Glomerular endothelial cell (primary cell): ENCODE data around the gene ASTE1. TPM values are rescaled to one million over a fixed set of nuclear protein-coding genes. Genes with fewer than 3 reads are reported as not detected.

Experiments used
- total RNA-seq: library from RNA; depleted of rRNA; stranded (reverse); fragments of >200 nt; gene quantifications from 2 replicates; pipeline ENCODE4 v1.2.3, GENCODE V29; 2015

Gene ASTE1
- total RNA-seq, 1 donor from 2014 or later, result 7.7 TPM

Other genes with a start within 250 kb of the ASTE1 start
- gene ATP2C1, start 132.7 kb downstream of the ASTE1 start, total RNA-seq, result 70.8 and 84.8 TPM in 2 replicates
- 2.3 and 6.7 TPM in 2 replicates for gene NEK11, start 52 bp upstream of the ASTE1 start, total RNA-seq